ENCODE measurements around the gene PDZD7. TPM values are rescaled to one million over a fixed set of nuclear protein-coding genes. Genes with fewer than 3 reads are reported as not detected.
A peak's percentile ranks its signal among the peaks of the same experiment; 100 is the strongest.

PDZD7 gene
- total RNA-seq, 1 experiment from 2014 or later, result 0.30 TPM

- DNase-seq (ENCODE audit: low spot score), result peak; percentile 93
- H3K36me3 ChIP-seq (ENCODE audit: insufficient read depth, low read length, poor library complexity, severe bottlenecking), result no peaks in the 10 kb centered on the region
- intact Hi-C loops (cut with micrococcal nuclease; ENCODE audit: unreplicated experiment), result loop anchor here (5.0 kb wide), 1 partner anchor 66 kb away; the partner anchor contains the start of gene LZTS2
- no peaks in the 10 kb centered on the region for H3K27me3 ChIP-seq (replicated peaks; ENCODE audit: insufficient read depth, low read depth, low read length, poor library complexity)
- peak overlapping the region; percentile 73 for H3K4me3 ChIP-seq (ENCODE audit: low read depth, low read length, poor library complexity, severe bottlenecking)
- BruUV-seq (replicated peaks), result no TSS peak
- POLR2A ChIA-PET (ENCODE audit: low non-redundant PET), result interaction anchor here (0.9 kb wide), 1 partner anchor 12 kb away, joined by 5 read pairs; no protein-coding TSS in a partner anchor
- H3K4me1 ChIP-seq (ENCODE audit: insufficient read depth, low read length, poor library complexity, severe bottlenecking), result peaks cover 63% of the 10 kb centered on the region
- CTCF ChIA-PET, result interaction anchor here (1.0 to 3.0 kb wide), 2 partner anchors 13 to 22 kb away, joined by 3 to 16 read pairs; no protein-coding TSS in a partner anchor
- TF ChIP-seq CTCF (conservative IDR thresholded peaks at IDR 0.05; ENCODE audit: low read depth, low read length) (no peak), EZH2 (IDR thresholded peaks at IDR 0.05; ENCODE audit: borderline replicate concordance, low read depth, low read length, poor library complexity, severe bottlenecking) (no peak)
- H3K9me3 ChIP-seq (ENCODE audit: low read depth, low read length, poor library complexity, severe bottlenecking), result no peaks in the 10 kb centered on the region
- peak overlapping the region; percentile 98 for H3K27ac ChIP-seq (ENCODE audit: low read depth, low read length, poor library complexity, severe bottlenecking)
These were observed 32.9 kb upstream of the PDZD7 start for GRCh38 chr10:101063548-101064414.

- peak overlapping the region; percentile 73 for H3K4me3 ChIP-seq (ENCODE audit: low read depth, low read length, poor library complexity, severe bottlenecking)
- no peak for TF ChIP-seq EZH2 (IDR thresholded peaks at IDR 0.05; ENCODE audit: borderline replicate concordance, low read depth, low read length, poor library complexity, severe bottlenecking)
- no peak for TF ChIP-seq CTCF (conservative IDR thresholded peaks at IDR 0.05; ENCODE audit: low read depth, low read length)
- H3K27ac ChIP-seq (ENCODE audit: low read depth, low read length, poor library complexity, severe bottlenecking), result peak overlapping the region; percentile 98
- peak; percentile 73 for DNase-seq (ENCODE audit: low spot score)
- peaks cover 70% of the 10 kb centered on the region for H3K4me1 ChIP-seq (ENCODE audit: insufficient read depth, low read length, poor library complexity, severe bottlenecking)
- ChIA-PET POLR2A (ENCODE audit: low non-redundant PET) (interaction anchor here (0.9 kb wide), 1 partner anchor 12 kb away, joined by 5 read pairs; no protein-coding TSS in a partner anchor), CTCF (interaction anchor here (1.0 to 3.0 kb wide), 2 partner anchors 12 to 22 kb away, joined by 3 to 16 read pairs; no protein-coding TSS in a partner anchor)
- H3K9me3 ChIP-seq (ENCODE audit: low read depth, low read length, poor library complexity, severe bottlenecking), result no peaks in the 10 kb centered on the region
- intact Hi-C loops (cut with micrococcal nuclease; ENCODE audit: unreplicated experiment), result loop anchor here (5.0 kb wide), 1 partner anchor 66 kb away; the partner anchor contains the start of gene LZTS2
- no peaks in the 10 kb centered on the region for H3K36me3 ChIP-seq (ENCODE audit: insufficient read depth, low read length, poor library complexity, severe bottlenecking)
- BruUV-seq (replicated peaks), result no TSS peak
- no peaks in the 10 kb centered on the region for H3K27me3 ChIP-seq (replicated peaks; ENCODE audit: insufficient read depth, low read depth, low read length, poor library complexity)
These were observed 32.2 kb upstream of the PDZD7 start for GRCh38 chr10:101063050-101063525.

GRCh38 chr10:101062232-101063049 is 31.5 kb upstream of the PDZD7 start:
- H3K27me3 ChIP-seq (replicated peaks; ENCODE audit: insufficient read depth, low read depth, low read length, poor library complexity), result no peaks in the 10 kb centered on the region
- BruUV-seq (replicated peaks), result no TSS peak
- TF ChIP-seq CTCF (conservative IDR thresholded peaks at IDR 0.05; ENCODE audit: low read depth, low read length), result peak; percentile 48
- no peak for TF ChIP-seq EZH2 (IDR thresholded peaks at IDR 0.05; ENCODE audit: borderline replicate concordance, low read depth, low read length, poor library complexity, severe bottlenecking)
- POLR2A ChIA-PET (ENCODE audit: low non-redundant PET), result no interaction called here
- H3K27ac ChIP-seq (ENCODE audit: low read depth, low read length, poor library complexity, severe bottlenecking), result peak overlapping the region; percentile 98
- H3K36me3 ChIP-seq (ENCODE audit: insufficient read depth, low read length, poor library complexity, severe bottlenecking), result no peaks in the 10 kb centered on the region
- intact Hi-C loops (cut with micrococcal nuclease; ENCODE audit: unreplicated experiment), result loop anchor here (5.0 kb wide), 1 partner anchor 65 kb away; the partner anchor contains the start of gene LZTS2
- H3K4me3 ChIP-seq (ENCODE audit: low read depth, low read length, poor library complexity, severe bottlenecking), result peak overlapping the region; percentile 73
- peak; percentile 67 for DNase-seq (ENCODE audit: low spot score)
- CTCF ChIA-PET, result interaction anchor here (0.6 to 3.0 kb wide), 5 partner anchors 9 to 79 kb away, joined by 3 to 16 read pairs (median 8); no protein-coding TSS in a partner anchor
- H3K9me3 ChIP-seq (ENCODE audit: low read depth, low read length, poor library complexity, severe bottlenecking), result no peaks in the 10 kb centered on the region
- H3K4me1 ChIP-seq (ENCODE audit: insufficient read depth, low read length, poor library complexity, severe bottlenecking), result peaks cover 71% of the 10 kb centered on the region

All from A673 (cell line).